ENCODE data around the gene MOCS1. TPM values are rescaled to one million over a fixed set of nuclear protein-coding genes. Genes with fewer than 3 reads are reported as not detected.

The MOCS1 gene
- polyA plus RNA-seq, 3 donors = 0.05 to 0.26 (median 0.12) TPM

DNA sequence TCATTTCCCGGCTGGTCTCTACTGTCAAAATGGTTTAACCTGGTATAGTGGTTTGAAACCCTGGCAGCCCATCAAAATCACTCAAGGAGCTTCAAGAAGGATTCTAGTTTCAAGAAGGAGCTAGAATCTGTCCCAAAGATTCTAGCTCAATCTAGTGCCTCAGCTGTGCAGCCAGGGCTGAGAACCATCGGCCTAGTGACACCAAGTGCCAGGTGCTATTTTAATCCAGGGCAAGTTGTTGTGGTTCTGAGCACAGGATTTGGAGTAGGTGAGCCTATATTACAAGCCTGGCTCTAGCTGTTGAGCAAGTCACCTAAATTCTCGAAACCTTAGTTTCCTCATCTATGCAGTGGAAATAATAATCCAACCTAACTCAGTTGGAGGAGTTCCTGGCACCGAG is 3.7 kb downstream of the MOCS1 start:
- no peak overlapping the region for H3K4me3 ChIP-seq (replicated peaks in 1 of 3; ENCODE audit: low read depth in 2 of 3, low read length in 3 of 3)
- Mint-ChIP-seq H3K4me3 (no peak overlapping the region), H3K36me3 (no peaks in the 10 kb centered on the region), H3K27ac (no peak overlapping the region), H3K4me1 (peaks cover 2% of the 10 kb centered on the region), H3K27me3 (ENCODE audit: low read depth in 3 of 3) (peaks cover 26 to 36% (median 29%) of the 10 kb centered on the region in 3 donors), H3K9me3 (peaks cover 0 to 7% (median 2%) of the 10 kb centered on the region in 7 donors)
- H3K4me1 ChIP-seq (ENCODE audit: control insufficient read depth in 1 of 2, insufficient read depth in 2 of 2, low read length in 2 of 2) = peaks cover 0 to 6% of the 10 kb centered on the region in 2 donors
- H4K20me1 ChIP-seq (ENCODE audit: insufficient read depth, low read length) = no peaks in the 10 kb centered on the region
- peaks cover 19 to 31% of the 10 kb centered on the region in 2 donors for H3K27me3 ChIP-seq (ENCODE audit: control insufficient read depth in 2 of 2, insufficient read depth in 2 of 2, low read length in 2 of 2)
- DNase-seq = no peak
- H3K36me3 ChIP-seq (replicated peaks in 1 of 2; ENCODE audit: control insufficient read depth in 1 of 2, insufficient read depth in 2 of 2, low read length in 2 of 2) = no peaks in the 10 kb centered on the region
- no peaks in the 10 kb centered on the region for H3K79me2 ChIP-seq (ENCODE audit: insufficient read depth, low read length)
- no peak overlapping the region for H2AFZ ChIP-seq (ENCODE audit: insufficient read depth, low read depth, low read length, poor library complexity, severe bottlenecking)
- H3K4me2 ChIP-seq (replicated peaks; ENCODE audit: extremely low read depth, low read length, poor library complexity, severe bottlenecking) = no peak overlapping the region
- intact Hi-C loops (cut with micrococcal nuclease) = no loop called here
- no peaks in the 10 kb centered on the region for H3K9me3 ChIP-seq (replicated peaks in 1 of 2; ENCODE audit: control insufficient read depth in 1 of 2, insufficient read depth in 1 of 2, low read length in 2 of 2)
- TF ChIP-seq, protein P1, sequence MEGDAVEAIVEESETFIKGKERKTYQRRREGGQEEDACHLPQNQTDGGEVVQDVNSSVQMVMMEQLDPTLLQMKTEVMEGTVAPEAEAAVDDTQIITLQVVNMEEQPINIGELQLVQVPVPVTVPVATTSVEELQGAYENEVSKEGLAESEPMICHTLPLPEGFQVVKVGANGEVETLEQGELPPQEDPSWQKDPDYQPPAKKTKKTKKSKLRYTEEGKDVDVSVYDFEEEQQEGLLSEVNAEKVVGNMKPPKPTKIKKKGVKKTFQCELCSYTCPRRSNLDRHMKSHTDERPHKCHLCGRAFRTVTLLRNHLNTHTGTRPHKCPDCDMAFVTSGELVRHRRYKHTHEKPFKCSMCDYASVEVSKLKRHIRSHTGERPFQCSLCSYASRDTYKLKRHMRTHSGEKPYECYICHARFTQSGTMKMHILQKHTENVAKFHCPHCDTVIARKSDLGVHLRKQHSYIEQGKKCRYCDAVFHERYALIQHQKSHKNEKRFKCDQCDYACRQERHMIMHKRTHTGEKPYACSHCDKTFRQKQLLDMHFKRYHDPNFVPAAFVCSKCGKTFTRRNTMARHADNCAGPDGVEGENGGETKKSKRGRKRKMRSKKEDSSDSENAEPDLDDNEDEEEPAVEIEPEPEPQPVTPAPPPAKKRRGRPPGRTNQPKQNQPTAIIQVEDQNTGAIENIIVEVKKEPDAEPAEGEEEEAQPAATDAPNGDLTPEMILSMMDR (IDR thresholded peaks at IDR 0.05) = no peak
- H3K9ac ChIP-seq (ENCODE audit: insufficient read depth, low read length, poor library complexity, severe bottlenecking) = no peak overlapping the region
- 73% methylated on average over 1 of the region's 4 CpGs for WGBS (ENCODE audit: insufficient coverage)
- no peak overlapping the region for H3K27ac ChIP-seq (ENCODE audit: low read depth in 1 of 2, low read length in 2 of 2)

DNA sequence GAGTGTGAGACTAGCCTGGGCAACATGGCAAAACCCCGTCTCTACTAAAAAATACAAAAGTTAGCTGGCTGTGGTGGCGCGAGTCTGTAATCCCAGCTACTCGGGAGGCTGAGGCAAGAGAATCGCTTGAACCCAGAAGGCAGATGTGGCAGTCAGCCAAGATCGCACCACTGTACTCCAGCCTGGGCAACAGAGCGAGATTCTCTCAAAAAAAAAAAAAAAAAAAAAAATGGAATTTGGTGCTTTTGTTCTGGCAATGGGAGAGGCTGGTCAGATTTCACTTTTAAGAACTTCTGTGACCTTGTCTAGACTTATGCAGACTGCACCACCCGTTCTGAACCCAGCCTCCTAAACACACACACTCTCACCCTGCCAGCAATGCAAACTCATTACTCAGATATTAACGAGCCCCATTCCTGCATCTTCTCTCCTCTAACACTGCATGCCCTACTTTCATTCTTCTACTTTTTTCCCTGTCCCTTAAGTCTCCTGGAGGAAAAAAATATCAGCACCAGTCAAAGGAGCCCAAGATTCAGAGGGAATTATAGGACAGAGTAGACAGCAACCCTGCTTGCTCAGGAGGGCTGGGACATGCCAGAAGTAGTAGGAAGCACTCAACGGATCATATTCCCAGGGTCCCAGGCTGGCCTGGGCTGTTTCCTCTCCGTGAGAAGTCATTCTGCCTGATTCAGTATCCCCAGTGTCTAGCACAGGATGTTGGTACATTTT is 4.4 kb downstream of the MOCS1 start:
- no peaks in the 10 kb centered on the region for H3K36me3 Mint-ChIP-seq
- Histone ChIP-seq H3K4me2 (replicated peaks; ENCODE audit: extremely low read depth, low read length, poor library complexity, severe bottlenecking) (no peak overlapping the region), H2AFZ (ENCODE audit: insufficient read depth, low read depth, low read length, poor library complexity, severe bottlenecking) (no peak overlapping the region), H3K79me2 (ENCODE audit: insufficient read depth, low read length) (no peaks in the 10 kb centered on the region), H3K4me3 (replicated peaks in 1 of 3; ENCODE audit: low read depth in 2 of 3, low read length in 3 of 3) (no peak overlapping the region), H3K9me3 (replicated peaks in 1 of 2; ENCODE audit: control insufficient read depth in 1 of 2, insufficient read depth in 1 of 2, low read length in 2 of 2) (no peaks in the 10 kb centered on the region), H3K27ac (ENCODE audit: low read depth in 1 of 2, low read length in 2 of 2) (no peak overlapping the region), H3K27me3 (ENCODE audit: control insufficient read depth in 2 of 2, insufficient read depth in 2 of 2, low read length in 2 of 2) (peaks cover 15 to 24% of the 10 kb centered on the region in 2 donors), H3K36me3 (replicated peaks in 1 of 2; ENCODE audit: control insufficient read depth in 1 of 2, insufficient read depth in 2 of 2, low read length in 2 of 2) (no peaks in the 10 kb centered on the region), H4K20me1 (ENCODE audit: insufficient read depth, low read length) (no peaks in the 10 kb centered on the region), H3K9ac (ENCODE audit: insufficient read depth, low read length, poor library complexity, severe bottlenecking) (no peak overlapping the region), H3K4me1 (ENCODE audit: control insufficient read depth in 1 of 2, insufficient read depth in 2 of 2, low read length in 2 of 2) (peaks cover 0 to 6% of the 10 kb centered on the region in 2 donors)
- H3K4me3 Mint-ChIP-seq = no peak overlapping the region
- no peak overlapping the region for H3K27ac Mint-ChIP-seq
- no peak for DNase-seq
- H3K4me1 Mint-ChIP-seq = peaks cover 2% of the 10 kb centered on the region
- 95% methylated on average over 8 of the region's 11 CpGs for WGBS (ENCODE audit: insufficient coverage)
- intact Hi-C loops (cut with micrococcal nuclease) = no loop called here
- TF ChIP-seq, protein P1 (IDR thresholded peaks at IDR 0.05) = no peak
- peaks cover 21 to 31% (median 23%) of the 10 kb centered on the region in 3 donors for H3K27me3 Mint-ChIP-seq (ENCODE audit: low read depth in 3 of 3)
- H3K9me3 Mint-ChIP-seq = peaks cover 0 to 7% (median 2%) of the 10 kb centered on the region in 7 donors
